ENCODE results near the gene PDPK1. TPM values are rescaled to one million over a fixed set of nuclear protein-coding genes. Genes with fewer than 3 reads are reported as not detected.
A peak's percentile ranks its signal among the peaks of the same experiment; 100 is the strongest.

Gene PDPK1
- total RNA-seq: 10 to 100 TPM; 63.1 to 80.7 (median 73.5) TPM
- 28.3 TPM for total RNA-seq (2013)

- H3K4me3 ChIP-seq (ENCODE audit: low read length): peak within 1 kb of the TSS; percentile 63
- H3K4me1 Mint-ChIP-seq: peaks cover 36 to 40% of the 10 kb centered on the region in 2 donors
- peak within 1 kb of the TSS; percentile 86 for H3K4me3 Mint-ChIP-seq
- H3K9me3 Mint-ChIP-seq: no peaks in the 10 kb centered on the region
- H3K4me1 ChIP-seq (ENCODE audit: control insufficient read depth, insufficient read depth, low read length): peaks cover 58% of the 10 kb centered on the region
- no peaks in the 10 kb centered on the region for H3K27me3 Mint-ChIP-seq (ENCODE audit: low read depth in 2 of 2)
- H3K27ac ChIP-seq (ENCODE audit: low read length): peak within 1 kb of the TSS; percentile 77
- H3K36me3 Mint-ChIP-seq: no peaks in the 10 kb centered on the region
- under 1% methylated on average over 117 of the region's 126 CpGs for whole genome bisulfite sequencing (ENCODE audit: insufficient coverage)
- H3K36me3 ChIP-seq (ENCODE audit: control insufficient read depth, insufficient read depth, low read length): no peaks in the 10 kb centered on the region
- TF ChIP-seq CTCF (IDR thresholded peaks at IDR 0.05): no peak
- DNase-seq (peak; percentile 92 to 97), ATAC-seq (peak; percentile 84 to 96 (median 87))
- peak within 1 kb of the TSS; percentile 85 to 89 for H3K27ac Mint-ChIP-seq
- H3K27me3 ChIP-seq (ENCODE audit: control insufficient read depth, insufficient read depth, low read length): no peaks in the 10 kb centered on the region
- intact Hi-C loops (cut with micrococcal nuclease): no loop called here
- no peaks in the 10 kb centered on the region for H3K9me3 ChIP-seq (ENCODE audit: control insufficient read depth, insufficient read depth, low read length)
These were observed at the start of gene PDPK1 for GRCh38 chr16:2537451-2538379. Gene PDPK1 (plus strand): TSS chr16:2538021. CDS start chr16:2538113, 92 bp downstream.

- Histone ChIP-seq H3K9me3 (ENCODE audit: control insufficient read depth, insufficient read depth, low read length) (no peaks in the 10 kb centered on the region), H3K27me3 (ENCODE audit: control insufficient read depth, insufficient read depth, low read length) (no peaks in the 10 kb centered on the region), H3K4me1 (ENCODE audit: control insufficient read depth, insufficient read depth, low read length) (peaks cover 37% of the 10 kb centered on the region), H3K27ac (ENCODE audit: low read length) (no peak overlapping the region), H3K4me3 (ENCODE audit: low read length) (no peak overlapping the region), H3K36me3 (ENCODE audit: control insufficient read depth, insufficient read depth, low read length) (no peaks in the 10 kb centered on the region)
- H3K27ac Mint-ChIP-seq: no peak overlapping the region
- H3K9me3 Mint-ChIP-seq: no peaks in the 10 kb centered on the region
- no peak overlapping the region for H3K4me3 Mint-ChIP-seq
- no peak for DNase-seq
- no peak for TF ChIP-seq CTCF (IDR thresholded peaks at IDR 0.05)
- intact Hi-C loops (cut with micrococcal nuclease): loop anchor here (10.0 kb wide), 1 partner anchor 485 kb away; the partner anchor contains the start of gene ZNF598
- WGBS (ENCODE audit: insufficient coverage): 96% methylated on average over 16 of the region's 16 CpGs
- peaks cover 15 to 25% of the 10 kb centered on the region in 2 donors for H3K4me1 Mint-ChIP-seq
- H3K36me3 Mint-ChIP-seq: no peaks in the 10 kb centered on the region
- H3K27me3 Mint-ChIP-seq (ENCODE audit: low read depth in 2 of 2): peaks cover 0 to 3% of the 10 kb centered on the region in 2 donors
- no peak for ATAC-seq
These were observed 48.2 kb upstream of the PDPK1 start for GRCh38 chr16:2489581-2489980.

DNA sequence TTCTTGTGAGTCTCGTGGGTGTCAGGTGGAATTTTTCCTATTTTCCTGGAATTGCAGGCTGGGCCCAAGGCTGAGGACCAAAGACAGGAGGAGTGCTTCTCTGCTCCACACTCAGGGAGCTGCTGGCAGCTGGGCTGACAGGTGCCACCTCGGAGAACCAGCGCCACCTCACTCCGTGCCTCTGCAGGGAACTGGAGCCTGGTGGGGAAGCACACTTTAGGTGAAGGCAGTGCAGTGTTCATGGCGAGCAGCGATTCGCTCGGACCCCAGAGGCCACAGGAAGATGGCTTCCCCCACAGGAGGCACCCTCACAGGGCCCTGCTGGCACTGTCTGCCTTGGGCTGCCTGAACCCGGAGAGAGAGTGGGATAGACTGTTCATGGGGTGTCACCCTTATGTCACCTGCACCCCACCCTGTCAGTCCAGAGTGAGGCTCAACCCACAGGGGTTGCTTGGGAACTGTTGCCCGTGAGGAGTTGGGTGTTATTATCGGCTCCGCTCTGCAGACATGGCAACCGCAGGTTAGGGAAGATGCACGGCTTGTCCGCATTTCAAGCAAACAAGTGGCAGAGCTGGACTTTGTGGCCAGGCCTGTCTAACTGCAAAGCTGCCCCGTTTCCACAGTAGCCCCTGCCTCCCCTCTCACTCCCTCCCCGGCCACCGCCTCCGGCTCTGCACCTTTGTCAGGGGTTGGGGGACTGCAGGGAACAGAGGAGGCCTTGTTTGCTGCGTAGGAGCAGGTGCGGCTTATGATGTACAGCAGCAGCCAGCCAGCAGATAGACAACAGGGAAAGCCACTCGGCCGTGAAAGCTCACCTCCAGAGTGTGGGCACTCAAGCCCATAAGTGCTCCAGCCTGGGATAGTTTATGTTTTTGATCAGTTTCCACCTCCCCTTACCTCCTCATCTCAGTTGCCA, 47.4 kb upstream of the PDPK1 start:
- 95% methylated on average over 23 of the region's 23 CpGs for WGBS (ENCODE audit: insufficient coverage)
- no peaks in the 10 kb centered on the region for H3K36me3 Mint-ChIP-seq
- Histone ChIP-seq H3K27me3 (ENCODE audit: control insufficient read depth, insufficient read depth, low read length) (no peaks in the 10 kb centered on the region), H3K9me3 (ENCODE audit: control insufficient read depth, insufficient read depth, low read length) (no peaks in the 10 kb centered on the region), H3K4me3 (ENCODE audit: low read length) (no peak overlapping the region), H3K36me3 (ENCODE audit: control insufficient read depth, insufficient read depth, low read length) (no peaks in the 10 kb centered on the region), H3K4me1 (ENCODE audit: control insufficient read depth, insufficient read depth, low read length) (peaks cover 32% of the 10 kb centered on the region), H3K27ac (ENCODE audit: low read length) (no peak overlapping the region)
- no peak overlapping the region for H3K4me3 Mint-ChIP-seq
- TF ChIP-seq CTCF (IDR thresholded peaks at IDR 0.05): no peak
- intact Hi-C loops (cut with micrococcal nuclease): no loop called here
- H3K27me3 Mint-ChIP-seq (ENCODE audit: low read depth in 2 of 2): peaks cover 0 to 3% of the 10 kb centered on the region in 2 donors
- DNase-seq (no peak), ATAC-seq (no peak)
- no peaks in the 10 kb centered on the region for H3K9me3 Mint-ChIP-seq
- H3K4me1 Mint-ChIP-seq: peaks cover 15 to 24% of the 10 kb centered on the region in 2 donors
- H3K27ac Mint-ChIP-seq: no peak overlapping the region

Data from natural killer cell (primary cell).